OCI-LY3 (cell line): ENCODE measurements around the gene MINDY4.

ENCODE experiments used
- CTCF ChIP-seq: fragments of 200-600, 300-600 bp; sonication (generic); IDR thresholded peaks from 2 replicates; pipeline ENCODE4 v1.5.1; 2014; ENCODE audit warnings: antibody characterized with exemption, low read length, low read depth
- EZH2phosphoT487 ChIP-seq: fragments of 200-600 bp; shearing (Covaris generic); IDR thresholded peaks from 2 replicates; pipeline ENCODE4 v1.6.1; 2018; ENCODE audit warnings: antibody characterized with exemption, mixed run types, low read depth

- TF ChIP-seq CTCF (no peak), EZH2phosphoT487 (no peak)
Observed at GRCh38 chr7:30888747-30889146, 117.5 kb downstream of the MINDY4 start.
